ENCODE data around the gene NSMCE1.

NSMCE1 gene

GRCh38 chr16:27245276-27246172 lies 23.0 kb downstream of the NSMCE1 start:
- in situ Hi-C loops (cut with MboI; ENCODE audit: low sequenced_read_pairs): no loop called here

GRCh38 chr16:27244363-27244755 lies 24.2 kb downstream of the NSMCE1 start:
- in situ Hi-C loops (cut with MboI; ENCODE audit: low sequenced_read_pairs): no loop called here

DNA sequence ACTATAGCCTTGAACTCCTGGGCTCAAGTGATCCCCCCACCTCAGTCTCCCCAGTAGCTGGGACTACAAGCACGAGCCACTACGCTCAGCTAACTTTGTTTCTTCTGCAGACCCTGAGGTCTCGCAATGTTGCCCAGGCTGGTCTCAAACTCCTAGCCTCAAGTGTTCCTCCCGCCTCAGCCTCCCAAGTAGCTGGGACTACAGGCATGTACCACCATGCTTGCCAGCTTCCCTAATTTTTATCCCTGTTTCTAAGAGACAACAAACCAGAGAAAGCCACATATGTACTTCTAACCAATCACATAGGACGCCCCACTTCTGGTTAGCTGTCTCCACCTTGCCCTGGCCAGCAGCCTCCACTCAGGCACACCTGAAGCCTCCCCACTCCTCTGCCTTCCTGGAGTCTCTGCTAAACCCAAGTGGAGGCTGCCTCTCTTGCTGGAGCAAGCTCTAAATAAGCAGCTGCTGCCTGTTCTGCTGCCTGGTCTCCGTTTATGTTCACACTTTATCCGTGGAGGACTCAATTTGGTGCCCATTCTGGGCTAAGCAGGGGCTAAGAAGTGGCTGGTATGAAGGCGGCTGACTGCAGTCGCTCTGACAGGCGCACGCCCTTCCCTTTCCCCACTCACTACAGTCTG lies 24.7 kb downstream of the NSMCE1 start:
- in situ Hi-C loops (cut with MboI; ENCODE audit: low sequenced_read_pairs): no loop called here

- in situ Hi-C loops (cut with MboI; ENCODE audit: low sequenced_read_pairs): no loop called here
Observed at GRCh38 chr16:27242868-27243590, 25.5 kb downstream of the NSMCE1 start.

- in situ Hi-C loops (cut with MboI; ENCODE audit: low sequenced_read_pairs): no loop called here
Observed at GRCh38 chr16:27242398-27242797, 26.2 kb downstream of the NSMCE1 start.

GRCh38 chr16:27241658-27242057 lies 26.9 kb downstream of the NSMCE1 start:
- in situ Hi-C loops (cut with MboI; ENCODE audit: low sequenced_read_pairs): no loop called here

- in situ Hi-C loops (cut with MboI; ENCODE audit: low sequenced_read_pairs): no loop called here
Observed at GRCh38 chr16:27240948-27241531, 27.5 kb downstream of the NSMCE1 start.

DNA sequence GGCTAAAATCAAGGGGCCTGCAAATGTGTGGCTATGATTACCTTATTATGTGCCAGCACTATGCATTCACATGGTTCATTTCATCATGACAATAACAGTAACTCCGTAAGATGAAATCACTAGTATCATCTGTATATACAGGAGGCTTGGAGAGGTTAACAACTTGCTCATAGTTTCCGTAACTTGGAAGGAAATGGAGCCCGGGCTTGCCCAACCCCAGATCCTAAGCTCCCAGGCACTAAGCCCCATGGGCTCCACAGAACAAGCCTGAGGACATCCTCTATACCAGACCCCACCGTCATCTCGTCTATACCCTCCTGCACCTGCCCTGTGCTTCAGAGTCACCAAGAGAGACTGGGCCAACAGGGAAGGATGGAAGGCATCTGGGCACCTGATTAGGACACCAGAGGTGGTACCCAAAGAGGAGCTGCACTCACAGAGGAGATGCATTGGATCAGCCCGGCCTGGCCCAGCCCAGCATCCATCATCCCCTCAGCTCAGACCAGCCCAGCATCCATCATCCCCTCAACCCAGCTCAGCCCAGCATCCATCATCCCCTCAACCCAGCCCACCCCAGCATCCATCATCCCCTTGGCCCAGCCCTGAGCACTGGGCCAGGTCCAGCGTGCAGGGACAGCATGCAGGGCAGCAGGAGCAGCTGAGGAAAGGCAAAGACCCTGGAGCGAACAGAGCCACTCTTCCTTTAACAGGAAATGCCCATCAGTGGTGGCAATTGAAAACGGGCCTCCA lies 28.5 kb downstream of the NSMCE1 start:
- in situ Hi-C loops (cut with MboI; ENCODE audit: low sequenced_read_pairs): no loop called here

- in situ Hi-C loops (cut with MboI; ENCODE audit: low sequenced_read_pairs): no loop called here
Observed at GRCh38 chr16:27239026-27239425, 29.5 kb downstream of the NSMCE1 start.

DNA sequence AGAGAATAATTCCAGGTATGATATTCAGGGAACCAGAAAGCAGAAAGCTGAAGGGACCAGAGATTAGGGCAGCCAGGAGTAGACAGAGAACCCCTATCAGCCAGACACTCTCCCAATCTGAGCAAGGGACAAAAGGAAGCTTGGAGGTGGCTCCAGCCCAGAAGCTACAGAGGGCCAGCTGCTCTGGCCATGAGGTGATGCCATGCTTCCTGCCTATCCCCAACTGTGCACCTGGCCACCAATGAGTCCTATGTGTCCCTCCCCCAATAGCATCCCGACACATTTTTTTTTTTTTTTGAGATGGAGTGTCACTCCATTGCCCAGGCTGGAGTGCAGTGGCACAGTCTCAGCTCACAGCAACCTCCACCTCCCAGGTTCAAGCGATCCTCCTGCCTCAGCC lies 30.0 kb downstream of the NSMCE1 start:
- in situ Hi-C loops (cut with MboI; ENCODE audit: low sequenced_read_pairs): no loop called here

GRCh38 chr16:27238016-27238587 lies 30.5 kb downstream of the NSMCE1 start:
- in situ Hi-C loops (cut with MboI; ENCODE audit: low sequenced_read_pairs): no loop called here

DNA sequence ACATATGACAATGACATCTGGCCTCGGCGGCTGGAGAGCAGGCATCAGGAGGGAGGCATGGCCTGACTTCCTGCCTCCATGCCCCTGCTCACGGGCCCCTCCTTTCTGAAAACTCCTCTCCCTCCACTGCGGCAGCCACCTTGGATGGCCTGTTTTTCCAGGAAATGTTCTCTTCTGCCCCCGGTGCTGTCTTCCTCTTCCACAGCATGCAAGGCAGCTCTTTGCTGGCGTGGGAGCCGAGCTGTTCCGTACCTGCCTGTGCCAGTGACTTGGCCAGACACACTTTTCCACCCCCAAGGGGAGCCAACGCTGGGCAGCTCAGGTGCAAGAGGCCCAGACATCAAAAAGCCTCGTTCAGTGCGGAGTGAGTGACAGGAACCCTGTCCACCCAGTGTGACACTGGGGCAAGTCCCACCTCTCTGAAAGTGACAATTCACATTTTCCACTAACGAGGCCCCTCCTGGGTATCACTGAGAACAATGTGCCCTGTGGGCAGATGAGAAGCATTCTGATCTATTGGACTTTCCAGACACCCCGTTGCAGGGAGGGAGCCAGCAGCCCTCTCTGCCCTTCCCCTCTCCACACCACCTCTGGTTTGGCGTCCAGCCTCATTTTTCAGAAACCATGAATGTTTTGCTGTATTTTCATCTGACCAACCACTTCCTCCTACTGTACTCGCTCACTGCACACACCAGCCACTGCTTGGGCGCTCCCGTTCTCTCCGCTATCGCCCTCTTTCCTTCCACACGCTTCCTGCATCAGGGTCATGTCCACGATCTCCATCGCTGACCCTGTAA lies 31.2 kb downstream of the NSMCE1 start:
- in situ Hi-C loops (cut with MboI; ENCODE audit: low sequenced_read_pairs): no loop called here

DNA sequence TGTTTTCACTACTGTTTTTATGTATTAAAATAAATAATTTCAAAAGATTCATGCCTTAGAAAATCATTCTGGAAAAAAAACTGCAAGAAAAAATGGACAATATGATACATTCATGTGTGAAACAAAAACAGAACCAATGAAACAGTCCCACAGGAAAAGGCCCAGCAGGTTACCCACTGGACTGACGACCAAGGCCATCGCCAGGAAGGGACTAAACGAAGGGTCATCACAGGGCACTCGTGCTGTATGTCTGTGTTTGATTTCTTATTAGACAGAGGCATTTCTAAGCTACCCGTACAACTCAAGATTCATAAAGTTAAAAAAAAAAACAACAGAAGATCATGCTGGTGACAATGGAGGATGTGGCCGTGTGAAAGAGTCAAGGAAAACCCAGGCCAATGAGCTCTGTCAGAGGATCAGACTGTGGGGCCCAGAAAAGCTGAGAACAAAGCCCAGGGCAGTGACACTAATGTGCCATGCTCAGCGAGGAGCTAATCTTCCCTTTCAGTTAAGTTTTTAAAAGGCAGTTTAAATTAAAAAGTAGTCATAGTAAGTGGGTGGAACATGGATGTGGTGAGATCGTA lies 31.8 kb downstream of the NSMCE1 start:
- in situ Hi-C loops (cut with MboI; ENCODE audit: low sequenced_read_pairs): no loop called here

GRCh38 chr16:27235938-27236245 lies 32.7 kb downstream of the NSMCE1 start:
- in situ Hi-C loops (cut with MboI; ENCODE audit: low sequenced_read_pairs): no loop called here

- in situ Hi-C loops (cut with MboI; ENCODE audit: low sequenced_read_pairs): no loop called here
Observed at GRCh38 chr16:27235055-27235937, 33.3 kb downstream of the NSMCE1 start.

- in situ Hi-C loops (cut with MboI; ENCODE audit: low sequenced_read_pairs): no loop called here
Observed at GRCh38 chr16:27234603-27235002, 34.0 kb downstream of the NSMCE1 start.

DNA sequence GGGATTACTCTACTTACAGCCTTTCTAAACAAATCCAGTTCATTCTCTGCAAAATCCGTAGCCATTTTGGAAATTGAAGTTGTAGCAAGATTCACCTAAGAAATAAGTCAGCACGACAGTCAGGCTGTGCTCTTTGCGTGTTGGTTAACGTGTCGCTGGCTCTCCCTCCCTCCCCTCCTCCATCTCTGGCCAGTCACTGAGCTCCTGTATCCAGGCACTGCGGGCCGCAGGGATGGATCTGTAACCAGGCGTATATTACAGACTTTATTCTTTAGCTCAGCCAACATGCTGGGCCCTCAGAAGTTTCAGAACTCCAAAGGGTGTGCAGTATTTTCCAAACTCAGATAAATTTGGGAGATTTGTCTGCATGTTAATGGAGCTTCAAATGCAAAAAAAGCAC lies 34.4 kb downstream of the NSMCE1 start:
- in situ Hi-C loops (cut with MboI; ENCODE audit: low sequenced_read_pairs): no loop called here

DNA sequence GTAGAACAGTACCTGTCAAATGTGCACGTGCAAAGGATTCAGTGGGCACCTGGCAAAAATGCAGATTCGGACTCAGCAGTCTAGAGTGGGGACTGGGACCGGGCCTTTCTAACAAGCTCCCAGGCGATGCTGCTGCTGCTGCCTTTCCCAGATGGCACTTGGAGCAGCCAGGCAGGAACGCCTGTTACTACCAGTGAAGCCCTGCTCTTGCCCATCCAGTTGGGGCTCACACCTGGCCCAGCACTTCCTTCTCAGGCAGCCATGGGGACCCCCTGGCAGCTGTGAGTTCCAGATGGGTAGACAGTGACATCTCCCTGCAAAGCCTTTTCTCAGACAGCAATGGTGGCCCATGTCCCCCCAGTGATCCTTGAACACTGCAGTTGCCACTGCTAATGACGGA lies 34.8 kb downstream of the NSMCE1 start:
- in situ Hi-C loops (cut with MboI; ENCODE audit: low sequenced_read_pairs): no loop called here
